GM12891 (cell line): ENCODE results near the gene TTC4.

ENCODE experiments used
- POLR2A ChIP-seq: IDR thresholded peaks from 2 replicates; pipeline ENCODE4 v1.6.1; 2011; ENCODE audit warnings: low read depth, low read length, control low read depth
- POLR2AphosphoS5 ChIP-seq: IDR thresholded peaks from 2 replicates; pipeline ENCODE4 v1.6.1; 2011; ENCODE audit warnings: low read depth, low read length, control low read depth
- SPI1 ChIP-seq: IDR thresholded peaks from 2 replicates; pipeline ENCODE4 v1.6.1; 2011; ENCODE audit warnings: low read depth, low read length, control low read depth

GRCh38 chr1:54671985-54672608, 43.6 kb upstream of the TTC4 start:
- TF ChIP-seq POLR2A (no peak), POLR2AphosphoS5 (no peak), SPI1 (no peak)
